Embryonic facial prominence (tissue), 1 donor: ENCODE data around the gene OR8D2.

ENCODE experiments used
- DNase-seq: peaks from one replicate; pipeline ENCODE4 v3.0.0-alpha.2; 2016; ENCODE audit errors: extremely low spot score

The OR8D2 gene

GRCh38 chr11:124320097-124320496, at the start of gene OR8D2:
Gene OR8D2, minus strand, starts transcription at chr11:124320197. Its CDS starts 0 bp downstream, at chr11:124320197.
- DNase-seq = no peak

GRCh38 chr11:124359566-124359965, 39.6 kb upstream of the OR8D2 start:
- no peak for DNase-seq

- no peak for DNase-seq
These were observed 26.4 kb upstream of the OR8D2 start for GRCh38 chr11:124346311-124346955.

GRCh38 chr11:124344346-124344745, 24.3 kb upstream of the OR8D2 start:
- no peak for DNase-seq

GRCh38 chr11:124340142-124340447, 20.1 kb upstream of the OR8D2 start:
- no peak for DNase-seq

- DNase-seq = no peak
These were observed 19.6 kb upstream of the OR8D2 start for GRCh38 chr11:124339396-124340141.

GRCh38 chr11:124331873-124332272, 11.9 kb upstream of the OR8D2 start:
- DNase-seq = no peak

GRCh38 chr11:124329787-124330478, 9.9 kb upstream of the OR8D2 start:
- DNase-seq = no peak

- DNase-seq = no peak
These were observed 7.8 kb upstream of the OR8D2 start for GRCh38 chr11:124327775-124328174.

GRCh38 chr11:124322356-124322755, 2.4 kb upstream of the OR8D2 start:
- DNase-seq = no peak

- DNase-seq = no peak
These were observed 4.9 kb downstream of the OR8D2 start for GRCh38 chr11:124315052-124315451.

GRCh38 chr11:124313849-124314248, 6.1 kb downstream of the OR8D2 start, which contains the start of gene OR8D1:
Gene OR8D1, minus strand, starts transcription at chr11:124313949. Its CDS starts 3,183 bp downstream, at chr11:124310766.
- DNase-seq = no peak

- DNase-seq = no peak
These were observed 6.9 kb downstream of the OR8D2 start for GRCh38 chr11:124313131-124313530.

GRCh38 chr11:124311670-124312069, 8.3 kb downstream of the OR8D2 start:
- no peak for DNase-seq

GRCh38 chr11:124311269-124311668, 8.7 kb downstream of the OR8D2 start:
- no peak for DNase-seq

- no peak for DNase-seq
These were observed 9.3 kb downstream of the OR8D2 start for GRCh38 chr11:124310721-124311120.

GRCh38 chr11:124307093-124307492, 12.9 kb downstream of the OR8D2 start:
- no peak for DNase-seq

GRCh38 chr11:124302347-124303125, 17.5 kb downstream of the OR8D2 start:
- DNase-seq = no peak

- no peak for DNase-seq
These were observed 18.4 kb downstream of the OR8D2 start for GRCh38 chr11:124301548-124301947.

GRCh38 chr11:124297921-124298320, 22.1 kb downstream of the OR8D2 start:
- DNase-seq = no peak

GRCh38 chr11:124296016-124296415, 24.0 kb downstream of the OR8D2 start:
- no peak for DNase-seq

- DNase-seq = no peak
These were observed 25.3 kb downstream of the OR8D2 start for GRCh38 chr11:124294687-124295086.
